HL-60/S4 (cell line): ENCODE measurements around the gene HPSE.
"Not testable (repeated sequence)": the region's sequence is repeated elsewhere in the genome, so short reads cannot be mapped to it uniquely, and the experiment has no call there.

Experiments
- in situ Hi-C: fragments of 300-500 bp; cut with MboI; formaldehyde crosslinking; loops from 2 replicates; pipeline ENCODE4 v1.14.3; 2022; ENCODE audit warnings: low sequenced_read_pairs

Gene HPSE

GRCh38 chr4:83335701-83336100 lies 1.1 kb upstream of the HPSE start:
- in situ Hi-C loops = no loop called here

GRCh38 chr4:83331956-83332355 lies 2.7 kb downstream of the HPSE start:
- in situ Hi-C loops = no loop called here

GRCh38 chr4:83329521-83330110 lies 5.0 kb downstream of the HPSE start:
- in situ Hi-C loops = no loop called here

GRCh38 chr4:83328521-83329187 lies 6.0 kb downstream of the HPSE start:
- in situ Hi-C loops = no loop called here

GRCh38 chr4:83326546-83326945 lies 8.1 kb downstream of the HPSE start:
- in situ Hi-C loops = no loop called here

- in situ Hi-C loops = not testable (repeated sequence)
These were observed 9.3 kb downstream of the HPSE start for GRCh38 chr4:83325306-83325705.

GRCh38 chr4:83323136-83323535 lies 11.5 kb downstream of the HPSE start:
- in situ Hi-C loops = no loop called here

GRCh38 chr4:83320548-83320947 lies 14.1 kb downstream of the HPSE start:
- in situ Hi-C loops = no loop called here

- in situ Hi-C loops = no loop called here
These were observed 16.0 kb downstream of the HPSE start for GRCh38 chr4:83318666-83319065.

GRCh38 chr4:83317671-83318070 lies 17.0 kb downstream of the HPSE start:
- in situ Hi-C loops = no loop called here

- in situ Hi-C loops = no loop called here
These were observed 18.0 kb downstream of the HPSE start for GRCh38 chr4:83316459-83317165.

- in situ Hi-C loops = no loop called here
These were observed 19.2 kb downstream of the HPSE start for GRCh38 chr4:83315341-83315870.

GRCh38 chr4:83308672-83309071 lies 26.0 kb downstream of the HPSE start:
- in situ Hi-C loops = no loop called here

GRCh38 chr4:83307920-83308319 lies 26.7 kb downstream of the HPSE start:
- in situ Hi-C loops = no loop called here

GRCh38 chr4:83305187-83305586 lies 29.5 kb downstream of the HPSE start:
- in situ Hi-C loops = no loop called here

- in situ Hi-C loops = loop anchor here (25.0 kb wide), 1 partner anchor 410 kb away; the partner anchor contains the start of gene SEC31A
These were observed 36.9 kb downstream of the HPSE start for GRCh38 chr4:83297548-83298260.

- in situ Hi-C loops = loop anchor here (25.0 kb wide), 1 partner anchor 406 kb away; the partner anchor contains the start of gene SEC31A
These were observed 41.2 kb downstream of the HPSE start for GRCh38 chr4:83293305-83294046.

GRCh38 chr4:83290059-83290774 lies 44.4 kb downstream of the HPSE start:
- in situ Hi-C loops = loop anchor here (25.0 kb wide), 1 partner anchor 403 kb away; the partner anchor contains the start of gene SEC31A

GRCh38 chr4:83288381-83288780 lies 46.3 kb downstream of the HPSE start:
- in situ Hi-C loops = loop anchor here (25.0 kb wide), 1 partner anchor 401 kb away; the partner anchor contains the start of gene SEC31A

GRCh38 chr4:83285055-83285407 lies 49.6 kb downstream of the HPSE start:
- in situ Hi-C loops = loop anchor here (25.0 kb wide), 1 partner anchor 398 kb away; the partner anchor contains the start of gene SEC31A
